GM18907 (cell line): ENCODE data around the gene PLIN5.
"Not testable (repeated sequence)": the region's sequence is repeated elsewhere in the genome, so short reads cannot be mapped to it uniquely, and the experiment has no call there.

ENCODE experiments used
- ATAC-seq: cut with Tn5 transposase; IDR thresholded peaks from one replicate; pipeline ENCODE4 v1.9.1; 2021; ENCODE audit warnings: mild to moderate bottlenecking, moderate library complexity; ENCODE audit not compliant: unreplicated experiment

The PLIN5 gene

DNA sequence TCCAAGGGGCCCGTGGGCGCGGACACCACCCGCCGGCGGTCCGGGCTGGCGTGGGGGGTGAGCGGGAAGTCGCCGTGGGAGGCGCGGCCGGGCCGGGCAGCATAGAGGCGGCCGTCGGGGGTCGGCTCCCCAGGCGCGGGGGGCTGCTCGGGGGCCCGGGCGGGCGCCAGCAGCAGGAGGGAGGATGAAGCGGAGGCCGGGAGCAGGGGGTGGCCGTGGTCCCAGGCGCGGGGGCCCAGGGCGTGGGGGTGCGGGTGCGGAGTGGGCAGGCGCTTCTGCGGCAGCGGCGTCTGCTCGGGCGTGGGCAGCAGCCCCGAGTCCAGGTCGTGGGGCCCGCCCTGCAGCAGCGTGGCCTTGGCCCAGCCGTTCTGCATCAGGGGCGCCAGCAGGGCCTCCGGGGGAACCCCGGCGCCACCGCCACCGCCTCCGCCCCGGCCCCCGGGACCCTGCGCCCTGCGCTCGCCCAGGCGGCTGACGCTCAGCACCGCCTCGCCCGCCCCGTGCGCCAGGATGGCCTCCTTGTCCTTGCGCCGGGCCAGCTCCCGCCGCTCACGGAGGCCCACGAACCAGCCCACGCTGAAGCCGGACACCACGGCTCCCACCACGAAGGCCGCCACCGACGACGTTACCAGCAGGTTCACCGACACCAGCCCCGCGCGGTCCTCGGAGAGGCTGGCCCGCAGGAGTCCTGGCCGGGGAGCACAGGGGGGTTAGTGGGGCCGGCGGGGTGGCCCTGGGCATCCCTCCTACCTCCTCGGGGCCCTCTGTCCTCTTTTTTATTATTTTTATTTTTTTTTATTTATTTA, 9.0 kb upstream of the PLIN5 start:
- ATAC-seq, result no peak

- no peak for ATAC-seq
Measured at GRCh38 chr19:4542896-4543841, 8.1 kb upstream of the PLIN5 start.

- not testable (repeated sequence) for ATAC-seq
Measured at GRCh38 chr19:4541806-4542145, 6.8 kb upstream of the PLIN5 start.

- ATAC-seq, result no peak
Measured at GRCh38 chr19:4541114-4541805, 6.2 kb upstream of the PLIN5 start.

DNA sequence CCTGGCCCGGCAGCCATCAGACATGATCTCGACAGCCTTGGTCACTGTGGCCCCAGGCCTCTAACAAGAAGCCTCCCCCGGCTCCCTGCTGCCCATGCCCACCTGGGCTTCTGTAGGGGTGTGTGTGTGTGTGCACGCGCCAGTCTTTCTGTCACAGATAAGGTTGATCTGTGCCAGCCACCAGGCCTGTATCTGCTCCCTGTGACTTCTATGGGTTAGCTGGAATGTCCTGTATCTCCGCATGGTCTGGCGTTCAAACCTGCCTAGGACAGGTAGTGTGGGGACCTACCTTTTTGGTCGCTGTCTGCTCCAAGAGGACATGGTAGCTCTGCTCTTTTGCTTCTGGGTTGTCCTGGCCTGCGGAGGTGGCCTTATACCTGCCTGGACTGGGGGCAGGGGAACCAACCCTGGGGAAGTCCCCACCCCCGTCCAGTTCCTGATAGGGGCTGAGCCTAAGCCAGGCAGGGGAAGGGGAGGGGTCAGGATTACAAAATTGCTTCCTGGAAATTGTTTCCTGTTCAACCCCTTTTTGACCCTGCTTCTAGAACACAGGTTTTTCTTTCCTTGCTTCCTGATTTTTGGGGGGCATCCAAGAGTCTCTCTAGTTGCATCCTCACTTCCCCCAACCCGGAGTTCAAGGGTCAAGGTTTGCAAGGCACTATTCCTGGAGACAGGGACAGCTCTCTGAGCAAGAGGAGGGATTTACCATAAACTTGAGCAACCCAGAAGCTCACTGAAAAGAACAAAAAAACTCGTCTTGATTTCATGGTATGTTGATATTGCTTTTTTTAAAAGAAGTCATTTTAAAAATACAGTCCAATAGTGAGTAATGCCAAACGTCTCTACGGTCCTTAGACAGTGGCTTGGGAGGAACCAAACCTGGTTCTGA, 4.9 kb upstream of the PLIN5 start, which contains the start of gene LRG1:
Gene LRG1, minus strand, starts transcription at position 344 of the 889 bp plus-strand sequence. Its CDS starts 23 bp downstream, at position 321.
- ATAC-seq, result no peak

- ATAC-seq, result no peak
Measured at GRCh38 chr19:4539169-4539692, 4.2 kb upstream of the PLIN5 start.

GRCh38 chr19:4538601-4538954, 3.6 kb upstream of the PLIN5 start:
- no peak for ATAC-seq

DNA sequence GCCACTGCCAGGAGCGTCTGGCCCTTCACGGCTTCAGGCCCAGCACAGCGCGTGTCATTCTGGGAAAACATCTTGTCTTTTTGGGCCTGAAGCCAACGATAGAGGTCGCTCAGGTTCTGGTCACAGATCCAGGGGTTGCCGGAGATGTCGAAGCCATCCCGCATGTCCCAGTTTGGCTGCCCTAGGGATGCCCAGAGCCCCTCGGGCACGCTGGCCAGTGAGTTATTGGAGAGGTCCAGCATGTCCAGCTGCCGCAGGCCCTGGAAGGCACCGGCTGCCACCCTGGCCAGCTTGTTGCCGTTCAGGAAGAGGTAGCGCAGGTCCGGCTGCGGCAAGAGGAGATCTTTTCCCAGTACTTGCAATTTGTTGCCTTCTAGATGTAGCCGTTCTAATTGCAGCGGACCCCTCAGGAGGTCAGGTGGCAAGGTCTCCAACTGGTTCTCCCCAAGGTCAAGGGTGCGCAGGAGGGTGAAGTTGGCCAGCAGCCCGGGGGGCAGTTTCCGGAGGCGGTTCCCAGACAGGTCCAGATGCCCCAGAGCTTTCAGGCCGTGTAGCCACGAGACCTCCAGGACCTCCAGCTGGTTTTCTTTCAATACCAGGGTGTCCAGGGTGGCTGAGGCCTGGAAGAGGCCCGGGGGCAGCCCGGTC, 3.1 kb upstream of the PLIN5 start:
- ATAC-seq, result no peak

DNA sequence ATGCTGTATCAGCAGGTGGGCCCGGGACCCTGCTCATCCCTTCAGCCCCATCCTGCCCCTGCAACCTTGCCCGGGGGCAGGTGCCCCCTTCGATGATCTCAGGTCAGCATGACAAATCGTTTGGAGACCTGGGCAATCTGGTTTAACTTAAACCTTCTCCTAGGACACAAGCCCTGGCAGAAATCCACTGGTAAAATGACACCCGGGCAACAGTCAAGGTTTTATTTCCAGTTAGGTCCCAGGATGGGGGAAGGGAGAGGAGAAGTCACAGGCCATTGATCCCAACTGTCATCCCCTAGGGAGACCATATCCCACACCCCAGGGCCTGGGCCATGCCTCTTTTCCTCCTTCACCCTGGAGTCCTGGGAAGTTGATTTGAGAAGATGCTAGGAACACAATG, 1.8 kb upstream of the PLIN5 start:
- ATAC-seq, result no peak

GRCh38 chr19:4533835-4534424, 1.1 kb downstream of the PLIN5 start:
- no peak for ATAC-seq

DNA sequence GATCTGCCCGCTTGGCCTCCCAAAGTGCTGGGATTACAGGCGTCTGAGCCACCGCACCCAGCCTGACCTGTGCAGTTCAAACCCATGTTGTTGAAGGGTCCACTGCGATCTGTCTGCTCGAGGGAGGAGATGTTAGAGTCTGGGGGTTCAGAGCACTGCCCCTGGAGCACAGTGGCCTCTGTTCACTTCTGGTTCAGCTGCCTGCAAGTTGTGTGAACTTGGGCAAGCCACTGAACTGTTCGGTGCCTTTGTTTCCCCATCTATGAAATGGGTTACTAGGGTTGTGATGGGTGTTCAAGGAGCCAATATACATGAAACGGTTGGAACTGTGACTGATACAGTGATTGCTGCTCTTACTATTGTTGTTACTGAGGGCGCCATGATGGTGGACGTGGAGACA, 1.7 kb downstream of the PLIN5 start:
- no peak for ATAC-seq

DNA sequence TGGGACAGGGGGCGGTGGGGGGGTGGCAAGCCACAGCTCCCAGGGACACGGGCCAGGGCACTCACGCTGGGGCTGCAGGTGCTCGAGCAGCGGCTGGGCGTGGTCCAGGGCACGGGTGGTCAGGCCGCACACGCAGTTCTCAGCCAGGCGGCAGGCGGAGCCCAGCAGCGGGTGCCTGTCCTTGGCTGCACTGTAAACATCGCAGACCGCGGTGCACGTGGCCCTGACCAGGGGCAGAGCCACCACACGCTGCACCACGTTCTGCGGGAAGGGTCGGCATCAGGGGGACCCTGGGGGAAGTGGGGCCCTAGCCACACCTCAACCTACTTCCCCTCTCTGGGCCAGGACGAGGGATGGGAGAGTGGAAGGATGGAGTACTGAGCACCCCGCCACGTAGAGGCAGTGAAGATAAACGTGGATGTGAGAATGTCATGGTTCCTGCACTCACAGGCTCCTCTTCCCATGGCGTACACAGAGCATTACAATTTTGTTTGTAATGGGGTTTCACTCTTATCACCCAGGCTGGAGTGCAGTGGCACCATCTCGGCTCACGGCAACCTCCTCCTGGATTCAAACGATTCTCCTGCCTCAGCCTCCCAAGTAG, 3.4 kb downstream of the PLIN5 start:
- no peak for ATAC-seq

- ATAC-seq, result no peak
Measured at GRCh38 chr19:4529924-4530522, 5.0 kb downstream of the PLIN5 start.

GRCh38 chr19:4528843-4529242, 6.2 kb downstream of the PLIN5 start:
- no peak for ATAC-seq

DNA sequence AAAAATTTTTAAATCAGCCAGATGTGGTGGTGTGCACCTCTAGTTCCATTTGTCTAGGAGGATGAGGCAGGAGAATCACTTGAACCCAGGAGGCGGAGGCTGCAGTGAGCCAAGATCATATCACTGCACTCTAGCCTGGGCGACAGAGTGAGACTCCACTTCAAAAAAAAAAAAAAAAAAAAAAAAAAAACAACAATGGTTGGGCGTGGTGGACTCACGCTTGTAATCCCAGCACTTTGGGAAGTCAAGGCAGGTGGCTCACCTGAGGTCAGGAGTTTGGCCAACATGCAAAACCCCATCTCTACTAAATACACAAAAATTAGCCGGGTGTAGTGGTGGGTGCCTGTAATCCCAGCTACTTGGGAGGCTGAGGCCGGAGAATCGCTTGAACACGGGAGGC, 7.6 kb downstream of the PLIN5 start:
- ATAC-seq, result not testable (repeated sequence)

GRCh38 chr19:4525563-4526002, 9.4 kb downstream of the PLIN5 start:
- no peak for ATAC-seq

GRCh38 chr19:4524808-4525562, 10.0 kb downstream of the PLIN5 start:
- ATAC-seq, result no peak
